Measurements from ENCODE around the gene GRHPR. TPM values are rescaled to one million over a fixed set of nuclear protein-coding genes. Genes with fewer than 3 reads are reported as not detected.

GRHPR gene
- total RNA-seq, 2 experiments from 2014 or later, result 106 to 135 TPM

GRCh38 chr9:37420271-37421215 lies 2.0 kb upstream of the GRHPR start:
- Histone ChIP-seq H3K4me1 (ENCODE audit: insufficient read depth, low read length, poor library complexity, severe bottlenecking) (peaks cover 74% of the 10 kb centered on the region), H4K20me1 (ENCODE audit: insufficient read depth, low read length) (no peaks in the 10 kb centered on the region), H3K4me2 (ENCODE audit: low read length) (no peak overlapping the region), H3K4me3 (ENCODE audit: low read depth, low read length, poor library complexity, severe bottlenecking) (no peak overlapping the region), H3K36me3 (ENCODE audit: insufficient read depth, low read length) (peaks cover 17% of the 10 kb centered on the region; the same call in 1 of the 2 replicates), H3K9me3 (ENCODE audit: low read length) (no peaks in the 10 kb centered on the region), H2AFZ (ENCODE audit: low read length) (no peak overlapping the region), H3K79me2 (ENCODE audit: insufficient read depth, low read depth, low read length) (peaks cover 17% of the 10 kb centered on the region; the same call in 1 of the 2 replicates), H3K9me2 (ENCODE audit: insufficient read depth, low read length) (no peaks in the 10 kb centered on the region), H3K27ac (ENCODE audit: low read depth, low read length, poor library complexity, severe bottlenecking) (no peak overlapping the region)
- CTCF ChIA-PET (ENCODE audit: unreplicated experiment), result no interaction called here
- no TSS peak for BruUV-seq (replicated peaks)
- no peak for DNase-seq (ENCODE audit: low spot score)
- POLR2A ChIA-PET, result interaction anchor here (0.7 to 0.9 kb wide), 2 partner anchors 10 to 15 kb away, joined by 3 to 8 read pairs; no protein-coding TSS in a partner anchor
- intact Hi-C loops (cut with micrococcal nuclease; ENCODE audit: unreplicated experiment), result loop anchor here (10.0 kb wide), 1 partner anchor 656 kb away; no protein-coding TSS in a partner anchor
- no peak for TF ChIP-seq CTCF (conservative IDR thresholded peaks at IDR 0.05; ENCODE audit: low read length)
- TF ChIP-seq EZH2phosphoT487 (IDR thresholded peaks at IDR 0.05; ENCODE audit: borderline replicate concordance, low read depth, low read length), result no peak

GRCh38 chr9:37421914-37422288 lies 595 bp upstream of the GRHPR start:
- ChIA-PET CTCF (ENCODE audit: unreplicated experiment) (no interaction called here), POLR2A (interaction anchor here (0.6 to 1.6 kb wide), 6 partner anchors 9 to 153 kb away, joined by 3 to 5 read pairs (median 4); no protein-coding TSS in a partner anchor)
- H3K27ac ChIP-seq (ENCODE audit: low read depth, low read length, poor library complexity, severe bottlenecking), result peak overlapping the region; percentile 55
- intact Hi-C loops (cut with micrococcal nuclease; ENCODE audit: unreplicated experiment), result loop anchor here (2.0 to 10.0 kb wide), 2 partner anchors 43 to 657 kb away; partner anchors contain the start of gene ZBTB5
- no peaks in the 10 kb centered on the region for H3K9me2 ChIP-seq (ENCODE audit: insufficient read depth, low read length)
- TF ChIP-seq EZH2phosphoT487 (IDR thresholded peaks at IDR 0.05; ENCODE audit: borderline replicate concordance, low read depth, low read length), result no peak
- TF ChIP-seq CTCF (conservative IDR thresholded peaks at IDR 0.05; ENCODE audit: low read length), result no peak
- BruUV-seq (replicated peaks), result TSS peak; percentile 76
- H4K20me1 ChIP-seq (ENCODE audit: insufficient read depth, low read length), result no peaks in the 10 kb centered on the region
- peaks cover 30% of the 10 kb centered on the region for H3K36me3 ChIP-seq (ENCODE audit: insufficient read depth, low read length)
- H3K79me2 ChIP-seq (ENCODE audit: insufficient read depth, low read depth, low read length), result peaks cover 17% of the 10 kb centered on the region; the same call in 1 of the 2 replicates
- H3K4me3 ChIP-seq (ENCODE audit: low read depth, low read length, poor library complexity, severe bottlenecking), result peak overlapping the region; percentile 82
- peak overlapping the region; percentile 59; the same call in 1 of the 2 replicates for H2AFZ ChIP-seq (ENCODE audit: low read length)
- H3K4me2 ChIP-seq (ENCODE audit: low read length), result peak overlapping the region; percentile 74
- DNase-seq (ENCODE audit: low spot score), result no peak
- no peaks in the 10 kb centered on the region for H3K9me3 ChIP-seq (ENCODE audit: low read length)
- peaks cover 61% of the 10 kb centered on the region for H3K4me1 ChIP-seq (ENCODE audit: insufficient read depth, low read length, poor library complexity, severe bottlenecking)
